ENCODE measurements around the gene TCF7. TPM values are rescaled to one million over a fixed set of nuclear protein-coding genes. Genes with fewer than 3 reads are reported as not detected.

The TCF7 gene
- total and polyA plus RNA-seq, 2 of the 13 experiments (the other 11 are each of a cell fraction or from before 2014, with no cell fraction given), result 6.3 to 6.8 TPM

DNA sequence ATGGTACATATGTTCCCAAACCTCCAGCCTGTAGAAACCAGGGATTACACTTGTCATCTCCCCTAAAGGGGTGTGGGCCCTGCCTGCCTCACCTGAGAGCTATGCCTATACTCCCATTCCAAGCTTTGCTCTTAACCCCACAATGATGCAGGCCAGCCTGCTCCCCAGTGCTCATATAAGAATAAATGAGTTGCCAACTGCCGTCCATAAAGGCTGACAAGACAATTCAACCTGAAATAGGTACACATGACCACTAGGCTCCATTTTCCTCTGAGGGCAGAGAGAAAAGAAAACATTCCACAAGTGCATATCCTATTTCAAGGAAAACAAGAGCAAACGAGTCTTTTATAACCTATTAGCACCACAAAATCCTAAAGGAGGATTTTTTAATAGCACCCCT lies 33.8 kb downstream of the TCF7 start:
- FAIRE-seq, result no peak

More for the DNA sequence above, 33.8 kb downstream of the TCF7 start:
- Histone ChIP-seq H3K9ac (ENCODE audit: insufficient read depth, low read depth, low read length) (no peak overlapping the region), H3K79me2 (ENCODE audit: insufficient read depth, low read length) (peaks cover 13% of the 10 kb centered on the region), H3K27me3 (ENCODE audit: control insufficient read depth in 1 of 2, insufficient read depth in 2 of 2, low read length in 2 of 2) (no peaks in the 10 kb centered on the region), H3K4me2 (ENCODE audit: low read depth, low read length) (no peak overlapping the region), H4K20me1 (ENCODE audit: insufficient read depth, low read length) (peaks cover 11% of the 10 kb centered on the region), H3K27ac (ENCODE audit: extremely low read length, insufficient read depth, low read length) (no peak overlapping the region), H3K4me3 (replicated peaks in 1 of 3; ENCODE audit: insufficient read depth in 1 of 3, low read depth in 2 of 3, low read length in 3 of 3) (no peak overlapping the region), H3K9me3 (ENCODE audit: low read length) (no peaks in the 10 kb centered on the region), H3K36me3 (replicated peaks in 1 of 2; ENCODE audit: control insufficient read depth in 1 of 2, insufficient read depth in 2 of 2, low read length in 2 of 2) (peaks cover 22 to 70% of the 10 kb centered on the region in 2 experiments), H2AFZ (ENCODE audit: low read length) (no peak overlapping the region), H3K4me1 (ENCODE audit: insufficient read depth, low read length) (peaks cover 30% of the 10 kb centered on the region)
- CTCF ChIA-PET (ENCODE audit: low intra/inter-chr PET ratio, low total read pairs), result no interaction called here
- DNase-seq (ENCODE audit: low spot score) (no peak), ATAC-seq (no peak)
- in situ Hi-C loops (cut with HindIII; ENCODE audit: extremely low pct_ligation_motif_present, low pct_unique_long_range_greater_than_20kb), result no loop called here
- intact Hi-C loops (cut with micrococcal nuclease; ENCODE audit: unreplicated experiment), result no loop called here
- no TSS peak for BruUV-seq (replicated peaks)
- TF ChIP-seq, protein P1, sequence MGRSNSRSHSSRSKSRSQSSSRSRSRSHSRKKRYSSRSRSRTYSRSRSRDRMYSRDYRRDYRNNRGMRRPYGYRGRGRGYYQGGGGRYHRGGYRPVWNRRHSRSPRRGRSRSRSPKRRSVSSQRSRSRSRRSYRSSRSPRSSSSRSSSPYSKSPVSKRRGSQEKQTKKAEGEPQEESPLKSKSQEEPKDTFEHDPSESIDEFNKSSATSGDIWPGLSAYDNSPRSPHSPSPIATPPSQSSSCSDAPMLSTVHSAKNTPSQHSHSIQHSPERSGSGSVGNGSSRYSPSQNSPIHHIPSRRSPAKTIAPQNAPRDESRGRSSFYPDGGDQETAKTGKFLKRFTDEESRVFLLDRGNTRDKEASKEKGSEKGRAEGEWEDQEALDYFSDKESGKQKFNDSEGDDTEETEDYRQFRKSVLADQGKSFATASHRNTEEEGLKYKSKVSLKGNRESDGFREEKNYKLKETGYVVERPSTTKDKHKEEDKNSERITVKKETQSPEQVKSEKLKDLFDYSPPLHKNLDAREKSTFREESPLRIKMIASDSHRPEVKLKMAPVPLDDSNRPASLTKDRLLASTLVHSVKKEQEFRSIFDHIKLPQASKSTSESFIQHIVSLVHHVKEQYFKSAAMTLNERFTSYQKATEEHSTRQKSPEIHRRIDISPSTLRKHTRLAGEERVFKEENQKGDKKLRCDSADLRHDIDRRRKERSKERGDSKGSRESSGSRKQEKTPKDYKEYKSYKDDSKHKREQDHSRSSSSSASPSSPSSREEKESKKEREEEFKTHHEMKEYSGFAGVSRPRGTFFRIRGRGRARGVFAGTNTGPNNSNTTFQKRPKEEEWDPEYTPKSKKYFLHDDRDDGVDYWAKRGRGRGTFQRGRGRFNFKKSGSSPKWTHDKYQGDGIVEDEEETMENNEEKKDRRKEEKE (IDR thresholded peaks at IDR 0.05), result no peak
- TF ChIP-seq, protein P2, sequence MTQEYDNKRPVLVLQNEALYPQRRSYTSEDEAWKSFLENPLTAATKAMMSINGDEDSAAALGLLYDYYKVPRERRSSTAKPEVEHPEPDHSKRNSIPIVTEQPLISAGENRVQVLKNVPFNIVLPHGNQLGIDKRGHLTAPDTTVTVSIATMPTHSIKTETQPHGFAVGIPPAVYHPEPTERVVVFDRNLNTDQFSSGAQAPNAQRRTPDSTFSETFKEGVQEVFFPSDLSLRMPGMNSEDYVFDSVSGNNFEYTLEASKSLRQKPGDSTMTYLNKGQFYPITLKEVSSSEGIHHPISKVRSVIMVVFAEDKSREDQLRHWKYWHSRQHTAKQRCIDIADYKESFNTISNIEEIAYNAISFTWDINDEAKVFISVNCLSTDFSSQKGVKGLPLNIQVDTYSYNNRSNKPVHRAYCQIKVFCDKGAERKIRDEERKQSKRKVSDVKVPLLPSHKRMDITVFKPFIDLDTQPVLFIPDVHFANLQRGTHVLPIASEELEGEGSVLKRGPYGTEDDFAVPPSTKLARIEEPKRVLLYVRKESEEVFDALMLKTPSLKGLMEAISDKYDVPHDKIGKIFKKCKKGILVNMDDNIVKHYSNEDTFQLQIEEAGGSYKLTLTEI (CRISPR knock-in tag; conservative IDR thresholded peaks at IDR 0.05), result no peak
- TF ChIP-seq HHEX (CRISPR knock-in tag; IDR thresholded peaks at IDR 0.05), result no peak
- TF ChIP-seq PHF21A (CRISPR knock-in tag; IDR thresholded peaks at IDR 0.05), result no peak
- TF ChIP-seq POLR2AphosphoS2 (IDR thresholded peaks at IDR 0.05; ENCODE audit: low read depth, low read length), result peak; percentile 63; the same call in 1 of the 2 replicates
- peak; percentile 80 for TF ChIP-seq RBM22 (optimal IDR thresholded peaks at IDR 0.05; ENCODE audit: low read length)
- no peak for TF ChIP-seq MED8 (CRISPR knock-in tag; IDR thresholded peaks at IDR 0.05; ENCODE audit: insufficient replicate concordance)
- TF ChIP-seq FOSL1 (CRISPR knock-in tag; IDR thresholded peaks at IDR 0.05; ENCODE audit: borderline replicate concordance), result no peak
- 78% methylated on average over 2 of the region's 2 CpGs for WGBS (ENCODE audit: low lambda C conversion rate)
- POLR2A ChIA-PET, result interaction anchor here (2.4 kb wide), 1 partner anchor 28 kb away, joined by 7 read pairs; no protein-coding TSS in a partner anchor

Data from HepG2 (cell line).